ENCODE results near the gene TSR3.

DNA sequence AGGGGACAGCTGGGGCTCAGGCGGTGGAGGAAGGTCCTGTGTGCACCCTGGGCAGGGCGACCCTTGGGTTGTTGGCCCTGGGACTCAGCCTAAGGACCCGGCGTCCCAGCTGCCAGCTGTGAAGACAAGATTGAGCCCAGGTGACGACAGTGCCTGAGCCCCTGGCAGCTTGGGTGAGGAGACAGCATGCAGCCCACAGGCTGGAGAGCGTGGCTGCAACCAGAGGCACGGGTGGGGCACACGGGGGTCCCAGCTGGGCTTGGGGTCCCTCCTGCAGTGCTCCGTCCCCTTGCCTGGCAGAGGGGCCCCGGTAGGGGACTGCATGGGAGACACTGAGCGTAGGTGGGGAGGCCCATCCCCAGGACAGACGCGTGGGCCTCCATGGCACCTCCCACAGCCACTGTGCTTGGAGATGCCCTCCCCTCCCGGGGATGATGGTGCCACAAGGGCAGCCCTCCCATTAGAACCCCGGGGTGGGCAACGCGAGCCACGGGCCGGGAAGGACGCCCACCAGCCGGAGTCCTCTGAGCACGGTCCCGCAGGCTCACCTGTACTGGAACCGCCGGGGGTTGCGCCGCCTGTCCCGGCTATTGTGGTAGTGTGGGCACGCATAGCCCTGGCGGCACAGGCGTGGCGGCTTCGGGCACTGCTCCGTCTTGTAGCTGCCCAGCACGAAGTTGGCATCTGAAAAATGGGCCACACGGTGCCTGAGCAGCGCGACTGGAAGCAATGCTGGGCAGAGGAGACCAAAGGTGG is 47.3 kb upstream of the TSR3 start:
- TF ChIP-seq, protein P1, sequence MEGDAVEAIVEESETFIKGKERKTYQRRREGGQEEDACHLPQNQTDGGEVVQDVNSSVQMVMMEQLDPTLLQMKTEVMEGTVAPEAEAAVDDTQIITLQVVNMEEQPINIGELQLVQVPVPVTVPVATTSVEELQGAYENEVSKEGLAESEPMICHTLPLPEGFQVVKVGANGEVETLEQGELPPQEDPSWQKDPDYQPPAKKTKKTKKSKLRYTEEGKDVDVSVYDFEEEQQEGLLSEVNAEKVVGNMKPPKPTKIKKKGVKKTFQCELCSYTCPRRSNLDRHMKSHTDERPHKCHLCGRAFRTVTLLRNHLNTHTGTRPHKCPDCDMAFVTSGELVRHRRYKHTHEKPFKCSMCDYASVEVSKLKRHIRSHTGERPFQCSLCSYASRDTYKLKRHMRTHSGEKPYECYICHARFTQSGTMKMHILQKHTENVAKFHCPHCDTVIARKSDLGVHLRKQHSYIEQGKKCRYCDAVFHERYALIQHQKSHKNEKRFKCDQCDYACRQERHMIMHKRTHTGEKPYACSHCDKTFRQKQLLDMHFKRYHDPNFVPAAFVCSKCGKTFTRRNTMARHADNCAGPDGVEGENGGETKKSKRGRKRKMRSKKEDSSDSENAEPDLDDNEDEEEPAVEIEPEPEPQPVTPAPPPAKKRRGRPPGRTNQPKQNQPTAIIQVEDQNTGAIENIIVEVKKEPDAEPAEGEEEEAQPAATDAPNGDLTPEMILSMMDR (IDR thresholded peaks at IDR 0.05): no peak
- TF ChIP-seq POLR2A (IDR thresholded peaks at IDR 0.05): no peak

Measured in body of pancreas (tissue), 4 donors.